GM23248 (cell line): ENCODE measurements around the gene CCDC89. TPM values are rescaled to one million over a fixed set of nuclear protein-coding genes. Genes with fewer than 3 reads are reported as not detected.

Source experiments
- DNase-seq: peaks from one replicate; pipeline ENCODE4 v3.0.0-alpha.2; 2015
- H2AFZ ChIP-seq: fragments of 200-600 bp; sonication (generic); 2 replicates; pipeline ENCODE4 v1.6.1; 2016; ENCODE audit warnings: antibody characterized with exemption
- H3F3A ChIP-seq: fragments of 200-600 bp; sonication (generic); 2 replicates; pipeline ENCODE4 v1.6.1; 2016; ENCODE audit warnings: mild to moderate bottlenecking, antibody characterized with exemption, mixed run types; ENCODE audit not compliant: insufficient read depth
- H3K27ac ChIP-seq: fragments of 200-600 bp; sonication (generic); 2 replicates; pipeline ENCODE4 v1.5.1; 2016; ENCODE audit warnings: mild to moderate bottlenecking
- H3K27me3 ChIP-seq: fragments of 200-600 bp; sonication (generic); replicated peaks from 2 replicates; pipeline ENCODE4 v1.6.1; 2016; ENCODE audit warnings: mild to moderate bottlenecking; ENCODE audit not compliant: insufficient read depth
- H3K36me3 ChIP-seq: fragments of 200-600 bp; sonication (generic); 2 replicates; pipeline ENCODE4 v1.6.1; 2016; ENCODE audit warnings: low read depth, mild to moderate bottlenecking
- H3K4me1 ChIP-seq: fragments of 200-600 bp; sonication (generic); 2 replicates; pipeline ENCODE4 v1.6.1; 2016; ENCODE audit warnings: mild to moderate bottlenecking; ENCODE audit not compliant: insufficient read depth
- H3K4me2 ChIP-seq: fragments of 200-600 bp; sonication (generic); one replicate; pipeline ENCODE4 v1.6.1; 2016; ENCODE audit warnings: mild to moderate bottlenecking; ENCODE audit not compliant: unreplicated experiment
- H3K4me3 ChIP-seq: fragments of 200-600 bp; sonication (generic); 2 replicates; pipeline ENCODE4 v1.5.1; 2016; ENCODE audit warnings: mild to moderate bottlenecking
- H3K79me2 ChIP-seq: fragments of 200-600 bp; sonication (generic); 2 replicates; pipeline ENCODE4 v1.6.1; 2016; ENCODE audit warnings: mild to moderate bottlenecking; ENCODE audit not compliant: insufficient read depth
- H3K9ac ChIP-seq: fragments of 200-600 bp; sonication (generic); 2 replicates; pipeline ENCODE4 v1.6.1; 2016; ENCODE audit warnings: mild to moderate bottlenecking
- H3K9me2 ChIP-seq: fragments of 200-600 bp; sonication (generic); 2 replicates; pipeline ENCODE4 v1.6.1; 2016; ENCODE audit warnings: mixed run types, mild to moderate bottlenecking, moderate library complexity; ENCODE audit not compliant: insufficient read depth
- H3K9me3 ChIP-seq: fragments of 200-600 bp; sonication (generic); one replicate; pipeline ENCODE4 v1.6.1; 2017; ENCODE audit warnings: low read depth
- H4K20me1 ChIP-seq: fragments of 200-600 bp; sonication (generic); 2 replicates; pipeline ENCODE4 v1.6.0; 2016; ENCODE audit not compliant: insufficient read depth
- EZH2 ChIP-seq: fragments of 200-600 bp; sonication (generic); IDR thresholded peaks from 2 replicates; pipeline ENCODE4 v1.6.1; 2018; ENCODE audit warnings: antibody characterized with exemption, mild to moderate bottlenecking; ENCODE audit not compliant: insufficient read depth, poor library complexity, severe bottlenecking
- EZH2phosphoT487 ChIP-seq: fragments of 200-600 bp; sonication (generic); IDR thresholded peaks from 2 replicates; pipeline ENCODE4 v1.6.1; 2018; ENCODE audit warnings: antibody characterized with exemption, moderate library complexity, mild to moderate bottlenecking, low read depth; ENCODE audit not compliant: insufficient read depth
- WGBS, 2 experiments: methylation state at CpG; one replicate each; pipeline ENCODE4 v1.1.6; 2015 to 2017; ENCODE audit warnings: low lambda C conversion rate in 2 of 2, low coverage in 1 of 2; ENCODE audit errors: missing lambda C conversion rate in 2 of 2; 5-methylcytosine and 5-hydroxymethylcytosine counted together
- in situ Hi-C: fragments of 300-500 bp; cut with MboI; formaldehyde crosslinking; loops from 2 replicates; pipeline ENCODE4 v1.15.0; 2020
- polyA plus RNA-seq: library from polyadenylated mRNA; unstranded; fragments of >200 nt; fragmentation: Nextera tagmentation; extraction: Ambion mirVana; gene quantifications from 2 replicates; pipeline ENCODE4 v1.2.1, GENCODE V29; 2016
- total RNA-seq: library from RNA; depleted of rRNA; stranded (reverse); fragments of >200 nt; shearing (Covaris generic); gene quantifications from 2 replicates; pipeline ENCODE4 v1.2.3, GENCODE V29; 2014

Gene CCDC89
- total and polyA plus RNA-seq, 2 experiments from 2014 or later = 2.8 to 4.6 TPM

GRCh38 chr11:85718126-85718943 is 32.3 kb upstream of the CCDC89 start:
- no peaks in the 10 kb centered on the region for H3K27me3 ChIP-seq
- H3K27ac ChIP-seq = peak overlapping the region; percentile 81
- peak overlapping the region; percentile 62 for H3K4me3 ChIP-seq
- no peaks in the 10 kb centered on the region for H3K79me2 ChIP-seq
- TF ChIP-seq EZH2 (no peak), EZH2phosphoT487 (no peak)
- no peaks in the 10 kb centered on the region for H3K36me3 ChIP-seq
- no peaks in the 10 kb centered on the region for H4K20me1 ChIP-seq
- peak; percentile 34 for DNase-seq
- in situ Hi-C loops = no loop called here
- H3K9ac ChIP-seq = peak overlapping the region; percentile 65
- H3K9me2 ChIP-seq = no peaks in the 10 kb centered on the region
- H2AFZ ChIP-seq = peak overlapping the region; percentile 68
- no peaks in the 10 kb centered on the region for H3K9me3 ChIP-seq
- peak overlapping the region; percentile 58 for H3K4me2 ChIP-seq
- peaks cover 20% of the 10 kb centered on the region for H3K4me1 ChIP-seq
- peaks cover 8% of the 10 kb centered on the region; the same call in 1 of the 2 replicates for H3F3A ChIP-seq
- 27 to 32% methylated on average over 7 of the region's 7 CpGs for WGBS, 2 experiments

DNA sequence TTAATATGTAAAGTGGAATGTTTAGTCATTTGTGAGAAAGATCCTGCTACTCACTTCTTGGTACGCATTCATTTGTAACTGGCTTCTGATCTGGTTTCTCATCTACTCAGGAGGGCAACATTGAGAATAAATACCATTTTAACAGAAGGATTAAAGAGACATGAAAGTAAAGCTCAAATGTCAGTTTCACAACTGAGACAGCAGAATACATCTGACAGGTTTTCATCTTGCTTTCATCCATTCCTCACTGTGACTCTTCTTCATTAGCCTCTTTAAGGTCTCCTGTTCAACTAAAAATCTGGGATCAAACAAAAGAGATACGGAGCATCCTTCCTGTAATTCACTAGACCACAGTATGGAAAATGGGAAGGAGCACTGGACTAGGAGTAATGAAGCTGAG is 31.4 kb upstream of the CCDC89 start:
- WGBS, 2 experiments = 91 to 93% methylated on average over 2 of the region's 2 CpGs
- Histone ChIP-seq H3K79me2 (no peaks in the 10 kb centered on the region), H3K4me2 (no peak overlapping the region), H3K9ac (no peak overlapping the region), H3K4me3 (no peak overlapping the region), H3K36me3 (no peaks in the 10 kb centered on the region), H3F3A (peaks cover 8% of the 10 kb centered on the region; the same call in 1 of the 2 replicates), H3K9me2 (no peaks in the 10 kb centered on the region), H3K9me3 (no peaks in the 10 kb centered on the region), H2AFZ (no peak overlapping the region), H3K27me3 (no peaks in the 10 kb centered on the region), H3K4me1 (peaks cover 20% of the 10 kb centered on the region), H4K20me1 (no peaks in the 10 kb centered on the region), H3K27ac (no peak overlapping the region)
- no peak for DNase-seq
- in situ Hi-C loops = no loop called here
- TF ChIP-seq EZH2 = no peak
- no peak for TF ChIP-seq EZH2phosphoT487

- DNase-seq = peak; percentile 45
- H3K4me3 ChIP-seq = no peak overlapping the region
- 53 to 69% methylated on average over 3 of the region's 3 CpGs for WGBS, 2 experiments
- H3K9ac ChIP-seq = no peak overlapping the region
- no peaks in the 10 kb centered on the region for H3K27me3 ChIP-seq
- TF ChIP-seq EZH2 (no peak), EZH2phosphoT487 (no peak)
- no peak overlapping the region for H3K4me2 ChIP-seq
- H3K79me2 ChIP-seq = no peaks in the 10 kb centered on the region
- no peaks in the 10 kb centered on the region for H3K9me3 ChIP-seq
- no peak overlapping the region for H2AFZ ChIP-seq
- no peaks in the 10 kb centered on the region for H3K36me3 ChIP-seq
- peaks cover 5% of the 10 kb centered on the region; the same call in 1 of the 2 replicates for H3K4me1 ChIP-seq
- no peaks in the 10 kb centered on the region for H3F3A ChIP-seq
- H3K27ac ChIP-seq = no peak overlapping the region
- H3K9me2 ChIP-seq = no peaks in the 10 kb centered on the region
- in situ Hi-C loops = no loop called here
- no peaks in the 10 kb centered on the region for H4K20me1 ChIP-seq
Measured at GRCh38 chr11:85712953-85713352, 27.0 kb upstream of the CCDC89 start.

DNA sequence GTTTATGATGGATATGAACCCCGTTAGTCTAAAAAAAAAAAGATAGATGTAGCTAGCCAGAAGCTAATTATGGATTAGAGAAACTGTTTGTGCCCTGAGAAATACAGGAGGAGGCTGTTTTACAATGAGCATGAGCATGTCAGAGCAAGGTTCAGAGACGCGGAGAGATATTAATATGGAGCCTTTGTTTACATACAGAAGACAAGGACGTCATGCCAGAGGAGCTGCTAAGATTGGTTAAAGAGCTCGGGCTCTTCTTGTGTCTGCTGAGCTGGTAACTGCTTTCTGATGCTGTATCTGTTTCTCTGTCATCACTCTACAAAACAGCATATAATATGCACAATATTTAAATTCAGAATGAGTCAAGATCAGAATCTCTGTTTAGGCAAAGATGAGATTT is 24.9 kb upstream of the CCDC89 start:
- Histone ChIP-seq H3K27ac (no peak overlapping the region), H3K4me2 (no peak overlapping the region)

More for the DNA sequence above, 24.9 kb upstream of the CCDC89 start:
- no peaks in the 10 kb centered on the region for H3K79me2 ChIP-seq
- DNase-seq = no peak
- H3K4me3 ChIP-seq = no peak overlapping the region
- no peaks in the 10 kb centered on the region for H3K27me3 ChIP-seq
- peaks cover 6% of the 10 kb centered on the region; the same call in 1 of the 2 replicates for H3F3A ChIP-seq
- H3K9me3 ChIP-seq = no peaks in the 10 kb centered on the region
- no peak overlapping the region for H3K9ac ChIP-seq
- peaks cover 7% of the 10 kb centered on the region for H3K4me1 ChIP-seq
- H3K9me2 ChIP-seq = no peaks in the 10 kb centered on the region
- 0 out of 2 replicates have a peak overlapping the region, but pooled peaks have one; percentile 11 for H2AFZ ChIP-seq
- 60 to 69% methylated on average over 5 of the region's 5 CpGs for WGBS, 2 experiments
- H4K20me1 ChIP-seq = no peaks in the 10 kb centered on the region
- no peaks in the 10 kb centered on the region for H3K36me3 ChIP-seq
- in situ Hi-C loops = no loop called here
- TF ChIP-seq EZH2phosphoT487 (no peak), EZH2 (no peak)
